PC-9 (cell line): ENCODE results near the gene RARB. TPM values are rescaled to one million over a fixed set of nuclear protein-coding genes. Genes with fewer than 3 reads are reported as not detected.

Experiments used
- BruUV-seq: library from RNA; stranded (reverse); fragments of 400-500 nt; replicated peaks from 2 replicates; lab custom pipeline; 2021; lab: Mats Ljungman, UMichigan
- CTCF ChIA-PET: fragments of 300-600 bp; sonication (Branson Sonifier 250); formaldehyde crosslinking; loops from one replicate; lab custom pipeline; 2022; ENCODE audit warnings: antibody characterized with exemption; lab: Charles Lee
- POLR2A ChIA-PET: fragments of 300-600 bp; sonication (Branson Sonifier 250); formaldehyde crosslinking; loops from one replicate; lab custom pipeline; 2022; ENCODE audit warnings: antibody characterized with exemption; ENCODE audit not compliant: unreplicated experiment; lab: Charles Lee
- DNase-seq, 2 experiments: peaks; one replicate each; pipeline versions ENCODE4 v3.0.0 to v3.0.0-alpha.2; 2015 to 2022; ENCODE audit warnings: mixed read lengths in 1 of 2
- H2AFZ ChIP-seq: fragments of 200-600 bp; sonication (generic); 2 replicates; pipeline ENCODE4 v1.8.1; 2017; ENCODE audit warnings: antibody characterized with exemption
- H3F3A ChIP-seq: fragments of 200-600 bp; sonication (generic); 2 replicates; pipeline ENCODE4 v1.8.1; 2017; ENCODE audit warnings: antibody characterized with exemption, mild to moderate bottlenecking, low read depth; ENCODE audit not compliant: insufficient read depth
- H3K27ac ChIP-seq: fragments of 200-600 bp; sonication (generic); 2 replicates; pipeline ENCODE4 v1.6.1; 2016; ENCODE audit warnings: mixed run types
- H3K27me3 ChIP-seq: fragments of 200-600 bp; sonication (generic); 2 replicates; pipeline ENCODE4 v1.6.1; 2016; ENCODE audit warnings: low read depth, mixed run types; ENCODE audit not compliant: insufficient read depth
- H3K36me3 ChIP-seq: fragments of 200-600 bp; sonication (generic); 2 replicates; pipeline ENCODE4 v1.6.1; 2016; ENCODE audit warnings: low read depth, mixed run types
- H3K4me1 ChIP-seq: fragments of 200-600 bp; sonication (generic); replicated peaks from 2 replicates; pipeline ENCODE4 v1.6.1; 2016; ENCODE audit warnings: mixed run types; ENCODE audit not compliant: insufficient read depth
- H3K4me2 ChIP-seq: fragments of 200-600 bp; sonication (generic); 2 replicates; pipeline ENCODE4 v1.6.1; 2017; ENCODE audit warnings: mixed run types
- H3K4me3 ChIP-seq: fragments of 200-600 bp; sonication (generic); 2 replicates; pipeline ENCODE4 v1.6.1; 2016; ENCODE audit warnings: mixed run types
- H3K79me2 ChIP-seq: fragments of 200-600 bp; sonication (generic); 2 replicates; pipeline ENCODE4 v1.6.1; 2017; ENCODE audit warnings: low read depth, mixed run types
- H3K9me2 ChIP-seq: fragments of 200-600 bp; sonication (generic); 2 replicates; pipeline ENCODE4 v1.8.1; 2017; ENCODE audit warnings: mild to moderate bottlenecking; ENCODE audit not compliant: insufficient read depth
- H3K9me3 ChIP-seq: fragments of 200-600 bp; sonication (generic); 2 replicates; pipeline ENCODE4 v1.8.1; 2016; ENCODE audit warnings: low read depth; ENCODE audit not compliant: insufficient read depth
- H4K20me1 ChIP-seq: fragments of 200-600 bp; sonication (generic); 2 replicates; pipeline ENCODE4 v1.8.1; 2017; ENCODE audit not compliant: insufficient read depth
- EZH2 ChIP-seq: fragments of 200-600 bp; sonication (generic); IDR thresholded peaks from 2 replicates; pipeline ENCODE4 v1.8.0; 2017; ENCODE audit warnings: antibody characterized with exemption, low read depth
- intact Hi-C: fragments of 100-400 bp; cut with micrococcal nuclease; formaldehyde crosslinking; loops from one replicate; pipeline ENCODE4 v1.10.0; 2022; ENCODE audit not compliant: unreplicated experiment
- total RNA-seq: library from RNA; stranded (reverse); gene quantifications from 2 replicates; pipeline ENCODE4 v1.2.3, GENCODE V29; 2021
- TF ChIP-seq, protein P1 (sequence below): fragments of 200-600 bp; sonication (generic); conservative IDR thresholded peaks from 2 replicates; pipeline ENCODE4 v1.6.1; 2017; ENCODE audit warnings: mixed run types, antibody characterized with exemption, mild to moderate bottlenecking, moderate library complexity

RARB gene
- total RNA-seq, 1 experiment from 2014 or later = 1.0 TPM

DNA sequence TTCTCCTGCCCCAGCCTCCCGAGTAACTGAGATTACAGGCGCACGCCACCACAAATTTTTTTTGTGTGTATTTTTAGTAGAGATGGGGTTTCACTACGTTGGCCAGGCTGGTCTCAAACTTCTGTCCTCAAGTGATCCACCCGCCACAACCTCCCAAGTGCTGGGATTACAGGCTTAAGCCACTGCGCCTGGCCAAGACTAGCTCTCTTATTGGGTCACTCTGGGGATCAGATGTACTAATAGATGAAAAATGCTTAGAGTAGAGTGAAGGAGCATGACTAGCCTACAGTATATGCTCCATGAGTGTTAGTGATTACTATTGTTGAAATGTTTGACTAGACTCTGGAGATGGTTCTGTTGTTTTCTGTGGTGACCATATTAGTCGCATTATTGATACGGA is 21.8 kb downstream of the RARB start:
- POLR2A ChIA-PET = interaction anchor here (0.6 kb wide), 1 partner anchor 922 kb away, joined by 3 read pairs; no protein-coding TSS in a partner anchor
- no TSS peak for BruUV-seq

DNA sequence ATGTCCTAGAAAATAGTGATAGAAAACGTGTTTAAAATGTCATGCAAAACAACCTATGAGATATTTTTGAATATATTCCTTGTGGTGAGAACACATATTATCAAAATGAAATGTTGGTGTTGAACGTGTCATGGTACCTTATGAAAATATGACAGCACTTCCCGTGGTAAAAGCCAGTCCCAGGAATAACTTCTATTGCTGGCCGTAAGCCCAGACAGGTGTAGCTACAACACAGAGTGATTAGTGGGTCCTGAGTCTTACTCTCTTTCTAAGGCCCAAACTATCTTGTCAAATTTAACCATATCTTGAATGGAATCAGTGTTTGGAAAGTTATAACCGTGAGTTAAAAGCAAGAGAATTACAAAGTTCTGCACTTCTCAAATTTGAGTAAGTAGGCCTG is 24.1 kb downstream of the RARB start:
- no peak overlapping the region for H3K4me3 ChIP-seq
- TF ChIP-seq, protein P1, sequence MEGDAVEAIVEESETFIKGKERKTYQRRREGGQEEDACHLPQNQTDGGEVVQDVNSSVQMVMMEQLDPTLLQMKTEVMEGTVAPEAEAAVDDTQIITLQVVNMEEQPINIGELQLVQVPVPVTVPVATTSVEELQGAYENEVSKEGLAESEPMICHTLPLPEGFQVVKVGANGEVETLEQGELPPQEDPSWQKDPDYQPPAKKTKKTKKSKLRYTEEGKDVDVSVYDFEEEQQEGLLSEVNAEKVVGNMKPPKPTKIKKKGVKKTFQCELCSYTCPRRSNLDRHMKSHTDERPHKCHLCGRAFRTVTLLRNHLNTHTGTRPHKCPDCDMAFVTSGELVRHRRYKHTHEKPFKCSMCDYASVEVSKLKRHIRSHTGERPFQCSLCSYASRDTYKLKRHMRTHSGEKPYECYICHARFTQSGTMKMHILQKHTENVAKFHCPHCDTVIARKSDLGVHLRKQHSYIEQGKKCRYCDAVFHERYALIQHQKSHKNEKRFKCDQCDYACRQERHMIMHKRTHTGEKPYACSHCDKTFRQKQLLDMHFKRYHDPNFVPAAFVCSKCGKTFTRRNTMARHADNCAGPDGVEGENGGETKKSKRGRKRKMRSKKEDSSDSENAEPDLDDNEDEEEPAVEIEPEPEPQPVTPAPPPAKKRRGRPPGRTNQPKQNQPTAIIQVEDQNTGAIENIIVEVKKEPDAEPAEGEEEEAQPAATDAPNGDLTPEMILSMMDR = no peak
- TF ChIP-seq EZH2 = no peak
- no peak overlapping the region for H3K27ac ChIP-seq
- intact Hi-C loops = no loop called here
- ChIA-PET CTCF (no interaction called here), POLR2A (no interaction called here)
- no peak overlapping the region for H2AFZ ChIP-seq
- peaks cover 34% of the 10 kb centered on the region for H3K4me1 ChIP-seq
- no peaks in the 10 kb centered on the region for H3K9me2 ChIP-seq
- peaks cover 5% of the 10 kb centered on the region; the same call in 1 of the 2 replicates for H3F3A ChIP-seq
- H4K20me1 ChIP-seq = no peaks in the 10 kb centered on the region
- no peak overlapping the region for H3K4me2 ChIP-seq
- BruUV-seq = no TSS peak
- H3K36me3 ChIP-seq = no peaks in the 10 kb centered on the region
- DNase-seq = no peak
- H3K9me3 ChIP-seq = no peaks in the 10 kb centered on the region
- no peaks in the 10 kb centered on the region for H3K27me3 ChIP-seq
- H3K79me2 ChIP-seq = no peaks in the 10 kb centered on the region

More for the DNA sequence above, 21.8 kb downstream of the RARB start:
- H3K9me3 ChIP-seq = no peaks in the 10 kb centered on the region
- no peak for DNase-seq
- H3K27ac ChIP-seq = no peak overlapping the region
- no peaks in the 10 kb centered on the region for H3K36me3 ChIP-seq
- CTCF ChIA-PET = no interaction called here
- H3K4me3 ChIP-seq = no peak overlapping the region
- intact Hi-C loops = no loop called here
- no peaks in the 10 kb centered on the region for H3K27me3 ChIP-seq
- no peak overlapping the region for H2AFZ ChIP-seq
- no peak for TF ChIP-seq EZH2
- TF ChIP-seq, protein P1 = no peak
- H3F3A ChIP-seq = peaks cover under 1% of the 10 kb centered on the region; the same call in 1 of the 2 replicates
- peaks cover 13% of the 10 kb centered on the region for H3K4me1 ChIP-seq
- no peak overlapping the region for H3K4me2 ChIP-seq
- no peaks in the 10 kb centered on the region for H4K20me1 ChIP-seq
- H3K9me2 ChIP-seq = no peaks in the 10 kb centered on the region
- no peaks in the 10 kb centered on the region for H3K79me2 ChIP-seq

DNA sequence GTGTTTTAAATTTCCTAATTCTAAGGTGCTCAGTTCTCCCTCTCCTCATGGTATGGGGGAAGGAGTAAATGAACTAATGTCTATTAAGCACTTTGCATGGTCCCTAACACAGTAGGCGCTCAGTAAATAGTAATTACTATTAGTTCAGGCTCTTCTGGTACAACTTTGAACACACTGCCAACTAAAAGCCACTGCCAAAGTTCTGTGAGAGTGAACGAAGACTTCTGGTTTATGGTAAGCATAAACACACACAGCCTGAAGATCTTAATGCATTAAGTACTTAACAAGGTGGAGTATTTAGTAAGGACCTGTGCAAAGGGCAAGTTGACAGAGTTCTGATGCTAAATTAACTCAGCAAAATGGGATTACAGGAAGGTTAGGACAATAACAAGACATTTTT is 24.7 kb downstream of the RARB start:
- POLR2A ChIA-PET = no interaction called here

More for the DNA sequence above, 24.7 kb downstream of the RARB start:
- Histone ChIP-seq H3K36me3 (no peaks in the 10 kb centered on the region), H3K9me3 (no peaks in the 10 kb centered on the region), H3K27me3 (no peaks in the 10 kb centered on the region), H3K27ac (no peak overlapping the region), H3K79me2 (no peaks in the 10 kb centered on the region), H2AFZ (no peak overlapping the region), H4K20me1 (no peaks in the 10 kb centered on the region), H3K4me1 (peaks cover 39% of the 10 kb centered on the region), H3K9me2 (no peaks in the 10 kb centered on the region), H3K4me2 (no peak overlapping the region), H3K4me3 (no peak overlapping the region), H3F3A (peaks cover 9% of the 10 kb centered on the region; the same call in 1 of the 2 replicates)
- BruUV-seq = no TSS peak
- intact Hi-C loops = no loop called here
- no peak for DNase-seq
- TF ChIP-seq EZH2 = no peak
- TF ChIP-seq, protein P1 = no peak
- CTCF ChIA-PET = no interaction called here
